ENCODE data around the gene CAMTA1. TPM values are rescaled to one million over a fixed set of nuclear protein-coding genes. Genes with fewer than 3 reads are reported as not detected.
A peak's percentile ranks its signal among the peaks of the same experiment; 100 is the strongest.

Gene CAMTA1
- total RNA-seq, 6 experiments from 2014 or later = 78.1 to 96.6 (median 86.1) TPM

- TF ChIP-seq CTCF (IDR thresholded peaks at IDR 0.05) = no peak
- Mint-ChIP-seq H3K27ac (no peak overlapping the region), H3K9me3 (no peaks in the 10 kb centered on the region), H3K4me3 (no peak overlapping the region), H3K36me3 (ENCODE audit: low read depth) (no peaks in the 10 kb centered on the region), H3K4me1 (ENCODE audit: low read depth) (peaks cover 36% of the 10 kb centered on the region), H3K27me3 (ENCODE audit: insufficient read depth) (no peaks in the 10 kb centered on the region; the same call in none of the 2 replicates)
- DNase-seq = no peak
These were observed 103.6 kb downstream of the CAMTA1 start for GRCh38 chr1:6888870-6889269.

- Mint-ChIP-seq H3K4me3 (no peak overlapping the region), H3K9me3 (no peaks in the 10 kb centered on the region), H3K36me3 (ENCODE audit: low read depth) (no peaks in the 10 kb centered on the region), H3K27me3 (ENCODE audit: insufficient read depth) (no peaks in the 10 kb centered on the region; the same call in none of the 2 replicates), H3K27ac (no peak overlapping the region), H3K4me1 (ENCODE audit: low read depth) (peaks cover 36% of the 10 kb centered on the region)
- DNase-seq = peak; percentile 62
- TF ChIP-seq CTCF (IDR thresholded peaks at IDR 0.05) = peak; percentile 93
These were observed 104.7 kb downstream of the CAMTA1 start for GRCh38 chr1:6889875-6890480.

GRCh38 chr1:6890686-6891085 lies 105.4 kb downstream of the CAMTA1 start:
- no peak overlapping the region for H3K27ac Mint-ChIP-seq
- H3K36me3 Mint-ChIP-seq (ENCODE audit: low read depth) = no peaks in the 10 kb centered on the region
- TF ChIP-seq CTCF (IDR thresholded peaks at IDR 0.05) = no peak
- no peaks in the 10 kb centered on the region for H3K9me3 Mint-ChIP-seq
- no peak overlapping the region for H3K4me3 Mint-ChIP-seq
- no peak for DNase-seq
- peaks cover 36% of the 10 kb centered on the region for H3K4me1 Mint-ChIP-seq (ENCODE audit: low read depth)
- H3K27me3 Mint-ChIP-seq (ENCODE audit: insufficient read depth) = no peaks in the 10 kb centered on the region; the same call in none of the 2 replicates

GRCh38 chr1:6891781-6892579 lies 106.7 kb downstream of the CAMTA1 start:
- Mint-ChIP-seq H3K36me3 (ENCODE audit: low read depth) (no peaks in the 10 kb centered on the region), H3K9me3 (no peaks in the 10 kb centered on the region), H3K27ac (no peak overlapping the region), H3K4me1 (ENCODE audit: low read depth) (peaks cover 36% of the 10 kb centered on the region), H3K4me3 (no peak overlapping the region), H3K27me3 (ENCODE audit: insufficient read depth) (no peaks in the 10 kb centered on the region; the same call in 1 of the 2 replicates)
- no peak for DNase-seq
- TF ChIP-seq CTCF (IDR thresholded peaks at IDR 0.05) = no peak

GRCh38 chr1:6893388-6893787 lies 108.1 kb downstream of the CAMTA1 start:
- H3K27me3 Mint-ChIP-seq (ENCODE audit: insufficient read depth) = no peaks in the 10 kb centered on the region
- DNase-seq = no peak
- H3K4me1 Mint-ChIP-seq (ENCODE audit: low read depth) = peaks cover 25% of the 10 kb centered on the region
- no peak overlapping the region for H3K4me3 Mint-ChIP-seq
- H3K9me3 Mint-ChIP-seq = no peaks in the 10 kb centered on the region
- no peak for TF ChIP-seq CTCF (IDR thresholded peaks at IDR 0.05)
- no peaks in the 10 kb centered on the region for H3K36me3 Mint-ChIP-seq (ENCODE audit: low read depth)
- no peak overlapping the region for H3K27ac Mint-ChIP-seq
